ENCODE data around the gene MICALL2.

MICALL2 gene

DNA sequence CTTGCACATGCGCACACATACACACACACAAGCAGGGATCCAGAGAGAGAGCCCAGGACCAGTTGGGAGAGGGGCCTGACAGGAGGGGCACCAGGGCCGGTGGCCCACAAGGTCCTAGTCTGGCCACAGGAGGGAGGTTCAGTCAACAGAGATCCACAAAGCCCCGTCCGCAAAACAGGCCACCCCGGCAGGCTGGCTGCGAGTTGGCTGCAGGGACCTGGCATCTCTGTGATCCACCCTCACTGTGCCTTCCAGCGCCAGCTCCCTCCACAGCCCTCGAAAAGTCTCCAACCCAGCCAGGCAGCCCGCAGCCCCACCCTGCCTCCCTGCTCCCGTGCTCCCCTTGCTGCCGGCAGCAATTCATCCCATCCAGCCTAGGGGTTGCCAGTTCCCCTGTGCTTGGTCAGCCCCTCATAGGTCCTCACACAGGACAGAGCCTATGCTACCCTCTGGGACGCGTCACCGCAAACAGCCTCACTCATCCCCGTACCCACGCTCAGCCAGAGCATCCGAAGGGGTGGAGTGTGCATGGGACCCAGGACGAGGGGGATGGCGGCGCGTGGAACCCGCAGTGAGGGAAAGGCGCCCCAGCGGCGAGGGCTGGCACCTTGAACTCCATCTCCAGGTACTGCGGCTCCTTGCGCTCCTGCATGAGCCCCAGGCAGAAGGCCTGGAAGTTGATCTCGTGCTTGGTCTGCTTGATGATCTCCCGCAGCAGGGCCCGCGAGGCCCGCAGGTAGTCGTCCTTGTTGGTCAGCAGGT is 37.4 kb upstream of the MICALL2 start:
- Histone ChIP-seq H4K20me1 (ENCODE audit: insufficient read depth) (no peaks in the 10 kb centered on the region), H3K4me2 (no peak overlapping the region), H3K27ac (no peak overlapping the region), H3K9ac (no peak overlapping the region), H3K4me3 (IDR thresholded peaks at IDR 0.05; ENCODE audit: insufficient read depth, low read depth, low read length) (no peak overlapping the region), H2AFZ (ENCODE audit: low read depth) (no peak overlapping the region), H3K36me3 (ENCODE audit: insufficient read depth) (0 out of 2 replicates have a peak, but pooled peaks cover 3% of the 10 kb centered on the region), H3K4me1 (ENCODE audit: low read depth, poor library complexity, severe bottlenecking) (no peaks in the 10 kb centered on the region), H3K79me2 (ENCODE audit: insufficient read depth, low read depth) (peaks cover 8% of the 10 kb centered on the region; the same call in 1 of the 2 replicates), H3K27me3 (ENCODE audit: insufficient read depth, low read depth) (no peaks in the 10 kb centered on the region)
- TF ChIP-seq CTCF (conservative IDR thresholded peaks at IDR 0.05; ENCODE audit: low read depth, low read length), result no peak

GRCh38 chr7:1495564-1496242 is 36.4 kb upstream of the MICALL2 start:
- Histone ChIP-seq H3K36me3 (ENCODE audit: insufficient read depth) (no peaks in the 10 kb centered on the region), H3K9ac (no peak overlapping the region), H3K27me3 (ENCODE audit: insufficient read depth, low read depth) (no peaks in the 10 kb centered on the region), H2AFZ (ENCODE audit: low read depth) (no peak overlapping the region), H3K4me1 (ENCODE audit: low read depth, poor library complexity, severe bottlenecking) (no peaks in the 10 kb centered on the region), H3K4me3 (IDR thresholded peaks at IDR 0.05; ENCODE audit: insufficient read depth, low read depth, low read length) (no peak overlapping the region), H4K20me1 (ENCODE audit: insufficient read depth) (no peaks in the 10 kb centered on the region), H3K79me2 (ENCODE audit: insufficient read depth, low read depth) (0 out of 2 replicates have a peak, but pooled peaks cover 1% of the 10 kb centered on the region), H3K27ac (no peak overlapping the region), H3K4me2 (no peak overlapping the region)
- TF ChIP-seq CTCF (conservative IDR thresholded peaks at IDR 0.05; ENCODE audit: low read depth, low read length), result no peak

DNA sequence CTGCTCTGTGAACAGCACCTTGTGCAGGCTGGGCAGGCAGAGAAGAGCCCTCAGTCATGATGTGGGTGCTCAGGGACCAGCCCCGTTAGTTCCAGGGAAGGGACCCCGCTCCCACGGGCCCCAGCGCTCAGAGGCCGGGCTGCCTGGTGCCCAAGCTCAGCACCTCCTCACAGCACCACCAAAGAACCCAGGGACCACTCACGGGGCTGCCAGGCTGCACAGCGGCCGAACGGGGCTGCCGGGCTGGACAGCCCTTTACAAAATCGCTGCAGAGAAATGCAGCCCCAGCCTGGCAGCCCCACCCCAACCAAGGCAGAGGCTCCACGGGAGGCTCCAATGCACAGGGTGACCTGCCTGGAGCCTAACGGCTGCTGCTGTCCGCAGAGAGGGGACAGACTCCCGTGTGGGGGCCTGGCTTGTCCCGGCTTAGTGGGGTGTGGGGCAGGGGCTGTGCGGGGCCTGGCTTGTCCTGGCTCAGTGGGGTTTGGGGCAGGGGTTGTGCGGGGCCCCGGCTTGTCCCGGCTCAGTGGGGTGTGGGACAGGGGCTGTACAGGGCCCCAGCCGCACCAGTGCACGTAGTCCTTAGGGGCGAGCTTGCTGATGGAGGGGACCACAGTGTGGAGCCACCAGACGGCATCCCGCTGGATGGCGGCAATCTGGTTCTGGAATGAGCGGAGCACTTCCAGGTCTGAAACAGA is 35.7 kb upstream of the MICALL2 start:
- no peaks in the 10 kb centered on the region for H3K4me1 ChIP-seq (ENCODE audit: low read depth, poor library complexity, severe bottlenecking)
- no peaks in the 10 kb centered on the region for H3K27me3 ChIP-seq (ENCODE audit: insufficient read depth, low read depth)
- no peak for TF ChIP-seq CTCF (conservative IDR thresholded peaks at IDR 0.05; ENCODE audit: low read depth, low read length)
- H3K4me2 ChIP-seq, result no peak overlapping the region
- no peak overlapping the region for H3K4me3 ChIP-seq (IDR thresholded peaks at IDR 0.05; ENCODE audit: insufficient read depth, low read depth, low read length)
- H3K27ac ChIP-seq, result no peak overlapping the region
- no peak overlapping the region for H2AFZ ChIP-seq (ENCODE audit: low read depth)
- no peaks in the 10 kb centered on the region for H4K20me1 ChIP-seq (ENCODE audit: insufficient read depth)
- no peaks in the 10 kb centered on the region for H3K79me2 ChIP-seq (ENCODE audit: insufficient read depth, low read depth)
- H3K36me3 ChIP-seq (ENCODE audit: insufficient read depth), result no peaks in the 10 kb centered on the region
- no peak overlapping the region for H3K9ac ChIP-seq

- H3K9ac ChIP-seq, result no peak overlapping the region
- no peak overlapping the region for H3K4me3 ChIP-seq (IDR thresholded peaks at IDR 0.05; ENCODE audit: insufficient read depth, low read depth, low read length)
- H2AFZ ChIP-seq (ENCODE audit: low read depth), result no peak overlapping the region
- no peaks in the 10 kb centered on the region for H4K20me1 ChIP-seq (ENCODE audit: insufficient read depth)
- TF ChIP-seq CTCF (conservative IDR thresholded peaks at IDR 0.05; ENCODE audit: low read depth, low read length), result no peak
- H3K4me2 ChIP-seq, result no peak overlapping the region
- H3K79me2 ChIP-seq (ENCODE audit: insufficient read depth, low read depth), result no peaks in the 10 kb centered on the region
- no peaks in the 10 kb centered on the region for H3K27me3 ChIP-seq (ENCODE audit: insufficient read depth, low read depth)
- H3K4me1 ChIP-seq (ENCODE audit: low read depth, poor library complexity, severe bottlenecking), result no peaks in the 10 kb centered on the region
- no peaks in the 10 kb centered on the region for H3K36me3 ChIP-seq (ENCODE audit: insufficient read depth)
- no peak overlapping the region for H3K27ac ChIP-seq
Measured at GRCh38 chr7:1494447-1494846, 35.2 kb upstream of the MICALL2 start.

All from KMS-11 (cell line).